Activated naive CD4-positive, alpha-beta T cell treated with anti-CD3 and anti-CD28 coated beads for 36 hours (primary cell): ENCODE results near the gene CELF2. TPM values are rescaled to one million over a fixed set of nuclear protein-coding genes. Genes with fewer than 3 reads are reported as not detected.

Source experiments
- CTCF ChIA-PET: fragments of 350-600 bp; sonication (Branson Sonifier 250); formaldehyde crosslinking; loops from one replicate; lab custom pipeline; 2021; ENCODE audit warnings: antibody characterized with exemption; lab: Charles Lee
- DNase-seq: peaks from one replicate; pipeline ENCODE4 v3.0.0-alpha.2; 2020
- H3K27ac Mint-ChIP-seq: one replicate; pipeline ENCODE4 v1.8.0; 2021; ENCODE audit warnings: mild to moderate bottlenecking, mixed read lengths
- H3K27me3 Mint-ChIP-seq: one replicate; pipeline ENCODE4 v1.8.0; 2021; ENCODE audit warnings: low read depth, mixed read lengths
- H3K36me3 Mint-ChIP-seq: one replicate; pipeline ENCODE4 v1.8.0; 2021; ENCODE audit warnings: low read depth, mixed read lengths
- H3K4me1 Mint-ChIP-seq: one replicate; pipeline ENCODE4 v1.8.0; 2021; ENCODE audit warnings: low read depth, mixed read lengths
- H3K4me3 Mint-ChIP-seq: one replicate; pipeline ENCODE4 v1.8.0; 2021; ENCODE audit warnings: mild to moderate bottlenecking, moderate library complexity, mixed read lengths
- H3K9me3 Mint-ChIP-seq: one replicate; pipeline ENCODE4 v1.8.0; 2021; ENCODE audit warnings: mixed read lengths
- intact Hi-C: fragments of 100-400 bp; cut with micrococcal nuclease; formaldehyde crosslinking; loops from one replicate; pipeline ENCODE4 v1.15.1; 2023
- total RNA-seq, 2 experiments: library from RNA; stranded (reverse); gene quantifications; one replicate each; pipeline ENCODE4 v1.2.3, GENCODE V29; 2021

Gene CELF2
- total RNA-seq, 2 experiments from 2014 or later = 68.2 to 72.2 TPM

- no peaks in the 10 kb centered on the region for H3K4me1 Mint-ChIP-seq
- H3K36me3 Mint-ChIP-seq = no peaks in the 10 kb centered on the region
- CTCF ChIA-PET = no interaction called here
- H3K27ac Mint-ChIP-seq = no peak overlapping the region
- H3K27me3 Mint-ChIP-seq = no peaks in the 10 kb centered on the region
- intact Hi-C loops = no loop called here
- no peaks in the 10 kb centered on the region for H3K9me3 Mint-ChIP-seq
- H3K4me3 Mint-ChIP-seq = no peak overlapping the region
- no peak for DNase-seq
Measured at GRCh38 chr10:11050301-11051287, 32.9 kb downstream of the CELF2 start.

DNA sequence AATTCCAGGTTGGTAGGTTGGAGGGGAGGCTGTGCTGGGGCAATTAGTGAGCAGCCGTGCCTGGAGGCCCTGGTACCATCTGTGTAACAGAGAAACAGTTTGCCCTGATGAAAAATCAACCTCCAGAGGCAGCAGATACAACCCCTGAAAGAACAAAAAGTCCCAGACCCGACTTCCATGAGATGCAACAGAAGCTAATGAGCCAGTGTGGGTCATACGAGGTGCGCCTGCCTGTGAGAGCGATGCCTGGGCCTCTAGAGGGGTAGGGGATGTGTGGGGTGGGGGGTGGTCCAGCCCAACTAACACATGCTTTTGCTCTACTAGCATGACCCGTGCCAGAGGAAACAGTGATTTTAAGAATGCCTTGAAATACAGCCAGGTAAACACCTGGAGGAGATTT lies 39.3 kb downstream of the CELF2 start:
- H3K36me3 Mint-ChIP-seq = no peaks in the 10 kb centered on the region
- CTCF ChIA-PET = interaction anchor here (1.0 kb wide), 1 partner anchor 32 kb away, joined by 3 read pairs; no protein-coding TSS in a partner anchor
- H3K4me3 Mint-ChIP-seq = no peak overlapping the region
- H3K9me3 Mint-ChIP-seq = no peaks in the 10 kb centered on the region
- no peaks in the 10 kb centered on the region for H3K4me1 Mint-ChIP-seq
- no peak for DNase-seq
- intact Hi-C loops = no loop called here
- no peaks in the 10 kb centered on the region for H3K27me3 Mint-ChIP-seq
- H3K27ac Mint-ChIP-seq = no peak overlapping the region

DNA sequence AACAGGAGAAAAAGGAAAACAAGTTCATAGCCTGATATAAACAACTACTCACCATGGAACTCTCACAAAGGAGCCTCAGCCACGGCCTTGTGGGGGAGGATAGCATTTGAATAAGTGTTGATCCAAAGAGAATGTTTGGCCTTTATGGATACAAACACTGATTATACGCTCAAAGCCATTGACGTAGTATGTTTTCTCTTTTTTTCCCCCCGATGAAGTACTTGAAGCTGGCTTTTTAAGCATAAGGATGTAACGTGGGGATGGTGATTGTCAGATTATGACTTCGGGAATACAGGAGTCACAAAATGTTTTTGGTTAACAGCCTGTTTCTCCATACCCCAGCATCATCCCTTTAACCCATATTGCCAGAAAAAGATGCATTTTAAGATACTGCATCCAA lies 39.8 kb downstream of the CELF2 start:
- H3K4me3 Mint-ChIP-seq = no peak overlapping the region
- H3K9me3 Mint-ChIP-seq = no peaks in the 10 kb centered on the region
- no peaks in the 10 kb centered on the region for H3K27me3 Mint-ChIP-seq
- no peak overlapping the region for H3K27ac Mint-ChIP-seq
- no peaks in the 10 kb centered on the region for H3K36me3 Mint-ChIP-seq
- intact Hi-C loops = no loop called here
- no peak for DNase-seq
- CTCF ChIA-PET = interaction anchor here (0.6 to 1.0 kb wide), 3 partner anchors 19 to 289 kb away, joined by 3 to 5 read pairs (median 3); no protein-coding TSS in a partner anchor
- H3K4me1 Mint-ChIP-seq = no peaks in the 10 kb centered on the region

DNA sequence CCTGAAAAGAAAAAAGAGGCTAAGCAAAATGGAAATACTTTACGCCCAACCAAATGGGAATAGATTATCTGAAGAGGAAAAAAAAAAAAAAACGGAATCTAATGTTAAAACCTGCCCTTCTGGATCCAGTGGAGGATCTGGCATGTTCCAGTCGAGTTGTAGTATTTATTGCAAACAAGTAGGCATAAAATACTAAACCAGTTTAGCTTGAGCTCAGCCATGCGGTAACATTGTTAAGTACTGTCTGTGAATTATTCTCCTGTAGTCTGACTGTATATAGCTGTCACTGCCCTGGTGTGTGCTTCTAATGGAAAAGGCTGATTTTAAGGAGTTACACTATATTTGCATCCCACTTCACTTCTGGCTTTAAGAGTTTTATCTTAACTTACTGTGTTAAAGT lies 40.3 kb downstream of the CELF2 start:
- H3K36me3 Mint-ChIP-seq = no peaks in the 10 kb centered on the region
- intact Hi-C loops = no loop called here
- CTCF ChIA-PET = interaction anchor here (0.6 to 1.0 kb wide), 3 partner anchors 18 to 289 kb away, joined by 3 to 5 read pairs (median 3); no protein-coding TSS in a partner anchor
- H3K27me3 Mint-ChIP-seq = no peaks in the 10 kb centered on the region
- no peak overlapping the region for H3K27ac Mint-ChIP-seq
- H3K4me1 Mint-ChIP-seq = no peaks in the 10 kb centered on the region
- H3K4me3 Mint-ChIP-seq = no peak overlapping the region
- H3K9me3 Mint-ChIP-seq = no peaks in the 10 kb centered on the region
- DNase-seq = no peak

DNA sequence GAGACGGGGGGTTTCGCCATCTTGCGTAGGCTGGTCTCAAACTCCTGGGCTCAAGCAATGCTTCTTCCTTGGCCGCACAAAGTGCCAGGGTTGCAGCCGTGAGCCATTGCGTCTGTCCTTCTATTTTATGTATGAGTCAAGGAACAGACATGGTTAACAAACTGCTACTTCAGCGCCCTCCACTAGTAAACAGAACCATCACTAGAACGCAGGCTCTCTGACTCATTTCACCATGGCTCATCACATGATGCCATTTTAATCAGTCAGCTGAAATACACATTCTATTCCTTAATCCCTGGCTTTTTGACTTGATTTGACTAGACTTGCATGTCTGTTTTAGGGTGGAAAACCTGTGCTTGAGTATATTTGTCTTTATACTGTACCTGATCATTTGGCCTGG lies 41.3 kb downstream of the CELF2 start:
- H3K27me3 Mint-ChIP-seq = no peaks in the 10 kb centered on the region
- H3K27ac Mint-ChIP-seq = no peak overlapping the region
- no peak for DNase-seq
- no peaks in the 10 kb centered on the region for H3K9me3 Mint-ChIP-seq
- no peak overlapping the region for H3K4me3 Mint-ChIP-seq
- intact Hi-C loops = no loop called here
- CTCF ChIA-PET = no interaction called here
- no peaks in the 10 kb centered on the region for H3K36me3 Mint-ChIP-seq
- no peaks in the 10 kb centered on the region for H3K4me1 Mint-ChIP-seq

DNA sequence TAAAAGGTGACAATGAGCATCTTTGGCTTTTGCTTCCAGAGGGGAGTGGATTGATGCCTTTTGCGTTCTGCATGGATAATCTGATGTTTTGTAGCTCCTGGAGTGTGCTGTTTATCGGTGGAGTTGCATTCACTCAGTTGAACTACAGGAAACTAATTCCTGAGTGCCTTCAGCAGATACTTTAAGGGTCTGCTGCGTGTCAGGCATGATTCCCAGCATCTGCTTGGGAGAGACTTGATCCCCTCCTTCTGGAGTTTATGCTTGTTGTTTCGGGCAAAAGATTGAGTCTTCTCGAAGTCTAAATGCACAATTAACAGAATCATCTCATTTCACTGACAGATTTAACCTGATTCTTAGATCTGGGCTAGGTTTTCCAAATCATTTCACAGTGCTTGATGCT lies 46.2 kb downstream of the CELF2 start:
- no peaks in the 10 kb centered on the region for H3K36me3 Mint-ChIP-seq
- H3K27me3 Mint-ChIP-seq = no peaks in the 10 kb centered on the region
- no peak overlapping the region for H3K27ac Mint-ChIP-seq
- no peak for DNase-seq
- CTCF ChIA-PET = interaction anchor here (1.5 kb wide), 1 partner anchor 19 kb away, joined by 3 read pairs; no protein-coding TSS in a partner anchor
- no peaks in the 10 kb centered on the region for H3K4me1 Mint-ChIP-seq
- no peaks in the 10 kb centered on the region for H3K9me3 Mint-ChIP-seq
- intact Hi-C loops = no loop called here
- no peak overlapping the region for H3K4me3 Mint-ChIP-seq

- CTCF ChIA-PET = interaction anchor here (1.5 kb wide), 1 partner anchor 18 kb away, joined by 3 read pairs; no protein-coding TSS in a partner anchor
- no peaks in the 10 kb centered on the region for H3K4me1 Mint-ChIP-seq
Measured at GRCh38 chr10:11064832-11065231, 47.2 kb downstream of the CELF2 start.

DNA sequence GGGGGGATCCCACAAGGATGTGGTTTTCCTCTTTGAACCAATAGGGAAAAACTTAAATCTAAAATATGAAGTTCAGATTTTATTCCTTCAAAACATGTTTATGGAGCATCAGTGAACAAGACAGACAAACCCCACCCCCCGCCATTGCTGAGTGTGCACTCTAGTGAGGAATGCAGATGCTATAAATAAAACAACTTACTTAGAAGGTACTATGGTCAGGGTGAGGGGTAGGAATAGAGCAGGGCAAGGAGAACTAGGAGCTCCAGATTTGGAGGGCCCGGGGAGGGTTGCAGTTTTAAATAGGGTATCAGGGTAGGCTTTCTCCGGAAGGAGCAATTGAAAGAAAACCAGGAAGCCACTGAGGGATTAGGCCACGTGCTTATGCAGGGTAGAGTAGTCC lies 47.9 kb downstream of the CELF2 start:
- no peaks in the 10 kb centered on the region for H3K36me3 Mint-ChIP-seq
- intact Hi-C loops = no loop called here
- CTCF ChIA-PET = interaction anchor here (0.6 kb wide), 1 partner anchor 282 kb away, joined by 4 read pairs; no protein-coding TSS in a partner anchor
- H3K4me1 Mint-ChIP-seq = no peaks in the 10 kb centered on the region
- no peak overlapping the region for H3K27ac Mint-ChIP-seq
- H3K9me3 Mint-ChIP-seq = no peaks in the 10 kb centered on the region
- no peak overlapping the region for H3K4me3 Mint-ChIP-seq
- H3K27me3 Mint-ChIP-seq = no peaks in the 10 kb centered on the region
- DNase-seq = no peak

More at GRCh38 chr10:11064832-11065231, 47.2 kb downstream of the CELF2 start:
- intact Hi-C loops = no loop called here
- no peak overlapping the region for H3K4me3 Mint-ChIP-seq
- H3K36me3 Mint-ChIP-seq = no peaks in the 10 kb centered on the region
- H3K9me3 Mint-ChIP-seq = no peaks in the 10 kb centered on the region
- no peak for DNase-seq
- H3K27ac Mint-ChIP-seq = no peak overlapping the region
- no peaks in the 10 kb centered on the region for H3K27me3 Mint-ChIP-seq

DNA sequence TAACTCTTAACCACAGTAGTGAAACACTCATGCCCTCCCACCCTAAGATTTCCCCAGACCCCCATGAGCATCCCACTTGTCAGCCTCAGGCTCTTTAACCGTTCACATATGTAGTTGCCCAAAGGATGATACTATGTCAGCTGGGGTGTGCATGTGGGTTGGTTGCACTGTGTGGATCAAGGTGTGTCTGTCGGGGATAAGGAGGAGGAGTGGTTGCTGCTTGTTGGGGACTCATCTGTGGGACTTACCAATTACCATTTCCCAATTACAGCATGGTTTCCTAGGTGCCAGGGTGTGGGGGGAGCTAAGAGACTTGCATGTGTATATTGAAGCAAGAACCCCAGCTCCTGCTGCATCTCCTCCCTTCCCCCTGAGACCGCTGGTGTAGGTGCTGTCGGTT lies 48.8 kb downstream of the CELF2 start:
- Mint-ChIP-seq H3K27ac (no peak overlapping the region), H3K36me3 (no peaks in the 10 kb centered on the region), H3K27me3 (no peaks in the 10 kb centered on the region), H3K4me3 (no peak overlapping the region), H3K9me3 (no peaks in the 10 kb centered on the region), H3K4me1 (no peaks in the 10 kb centered on the region)
- CTCF ChIA-PET = no interaction called here
- DNase-seq = no peak
- intact Hi-C loops = no loop called here

GRCh38 chr10:11068861-11069633 lies 51.4 kb downstream of the CELF2 start:
- intact Hi-C loops = no loop called here
- Mint-ChIP-seq H3K9me3 (no peaks in the 10 kb centered on the region), H3K4me1 (no peaks in the 10 kb centered on the region), H3K36me3 (no peaks in the 10 kb centered on the region), H3K27me3 (no peaks in the 10 kb centered on the region), H3K4me3 (no peak overlapping the region), H3K27ac (no peak overlapping the region)
- no peak for DNase-seq
- CTCF ChIA-PET = no interaction called here

DNA sequence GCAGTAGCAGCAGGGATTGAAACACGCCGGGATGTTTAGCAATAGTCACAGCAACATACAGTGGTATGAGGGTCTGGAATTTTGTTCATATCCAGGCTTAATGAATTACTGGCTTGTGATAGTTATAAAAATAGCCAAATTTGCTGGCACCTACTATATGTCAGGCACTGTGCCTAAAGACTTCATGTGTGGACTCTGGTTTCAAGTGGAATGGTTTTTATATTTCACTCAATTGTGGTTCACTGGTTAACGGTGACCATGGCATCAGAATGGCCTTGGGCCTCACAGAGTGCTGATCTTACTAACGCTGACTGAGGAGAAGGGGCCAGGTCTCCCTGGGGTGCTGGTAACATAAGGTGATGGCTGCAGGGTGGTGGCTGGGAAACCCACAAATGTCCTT lies 55.7 kb downstream of the CELF2 start:
- CTCF ChIA-PET = no interaction called here
- H3K36me3 Mint-ChIP-seq = no peaks in the 10 kb centered on the region
- intact Hi-C loops = no loop called here
- no peak for DNase-seq
- H3K4me1 Mint-ChIP-seq = no peaks in the 10 kb centered on the region
- no peak overlapping the region for H3K4me3 Mint-ChIP-seq
- H3K27me3 Mint-ChIP-seq = no peaks in the 10 kb centered on the region
- H3K27ac Mint-ChIP-seq = no peak overlapping the region
- no peaks in the 10 kb centered on the region for H3K9me3 Mint-ChIP-seq

GRCh38 chr10:11074536-11075267 lies 57.0 kb downstream of the CELF2 start:
- DNase-seq = no peak
- no peaks in the 10 kb centered on the region for H3K4me1 Mint-ChIP-seq
- H3K4me3 Mint-ChIP-seq = no peak overlapping the region
- H3K27ac Mint-ChIP-seq = no peak overlapping the region
- H3K36me3 Mint-ChIP-seq = no peaks in the 10 kb centered on the region
- intact Hi-C loops = no loop called here
- CTCF ChIA-PET = no interaction called here
- no peaks in the 10 kb centered on the region for H3K27me3 Mint-ChIP-seq
- H3K9me3 Mint-ChIP-seq = no peaks in the 10 kb centered on the region
